Measurements from ENCODE around the gene NDUFAF8. TPM values are rescaled to one million over a fixed set of nuclear protein-coding genes. Genes with fewer than 3 reads are reported as not detected.

Gene NDUFAF8
- total RNA-seq, 4 donors from 2014 or later = 1.8 to 31.9 (median 6.7) TPM

DNA sequence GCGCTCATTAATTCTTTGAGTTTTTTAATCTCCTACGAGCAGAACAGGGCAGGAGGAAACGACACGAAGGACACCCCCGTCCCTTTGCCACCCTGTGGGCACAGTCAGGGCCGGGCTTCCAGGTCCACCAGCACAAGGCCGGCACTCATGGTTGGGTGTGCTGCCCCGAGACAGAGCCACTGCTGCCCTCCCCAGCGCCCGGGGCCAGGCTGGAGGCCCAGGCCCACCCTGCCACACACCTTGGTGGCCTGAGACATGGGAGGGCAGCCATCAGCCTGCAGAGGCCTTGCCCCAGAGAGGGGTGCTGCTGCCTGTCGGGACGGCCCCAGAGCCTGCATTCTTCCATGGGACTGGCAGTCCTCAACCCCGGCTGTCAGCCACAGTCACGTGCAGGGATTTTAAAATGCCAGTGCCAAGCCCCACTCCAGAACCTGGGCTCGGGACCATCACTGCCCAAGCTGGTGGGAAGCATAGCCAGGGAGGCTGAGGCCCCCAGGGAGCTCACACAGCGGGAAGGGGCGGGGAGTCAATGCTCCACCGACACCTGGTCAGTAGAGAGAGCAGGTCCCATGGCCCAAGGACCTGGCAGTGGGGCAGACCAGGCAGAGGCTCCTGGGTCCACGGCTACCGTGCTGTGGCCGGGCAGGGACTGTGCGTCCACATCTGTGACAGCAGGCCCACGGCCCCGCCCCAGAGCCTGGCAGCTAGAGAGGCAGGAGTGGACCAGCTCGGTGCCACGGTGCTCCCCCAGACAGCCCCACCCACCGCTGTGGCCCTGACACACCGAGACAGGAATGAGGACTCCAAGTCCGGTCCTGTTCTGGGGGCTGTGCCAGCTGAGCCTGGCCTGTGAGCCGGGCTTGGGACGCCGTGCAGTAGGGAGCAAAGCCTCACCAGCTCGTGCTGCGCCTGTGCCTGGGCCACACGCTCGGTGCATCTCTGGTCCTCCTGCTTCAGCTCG lies 43.9 kb upstream of the NDUFAF8 start:
- Histone ChIP-seq H3K9me3 (no peaks in the 10 kb centered on the region), H3K4me1 (no peaks in the 10 kb centered on the region), H3K27ac (no peak overlapping the region), H3K27me3 (no peaks in the 10 kb centered on the region), H3K4me3 (no peak overlapping the region), H3K36me3 (no peaks in the 10 kb centered on the region)
- TF ChIP-seq, protein P1, sequence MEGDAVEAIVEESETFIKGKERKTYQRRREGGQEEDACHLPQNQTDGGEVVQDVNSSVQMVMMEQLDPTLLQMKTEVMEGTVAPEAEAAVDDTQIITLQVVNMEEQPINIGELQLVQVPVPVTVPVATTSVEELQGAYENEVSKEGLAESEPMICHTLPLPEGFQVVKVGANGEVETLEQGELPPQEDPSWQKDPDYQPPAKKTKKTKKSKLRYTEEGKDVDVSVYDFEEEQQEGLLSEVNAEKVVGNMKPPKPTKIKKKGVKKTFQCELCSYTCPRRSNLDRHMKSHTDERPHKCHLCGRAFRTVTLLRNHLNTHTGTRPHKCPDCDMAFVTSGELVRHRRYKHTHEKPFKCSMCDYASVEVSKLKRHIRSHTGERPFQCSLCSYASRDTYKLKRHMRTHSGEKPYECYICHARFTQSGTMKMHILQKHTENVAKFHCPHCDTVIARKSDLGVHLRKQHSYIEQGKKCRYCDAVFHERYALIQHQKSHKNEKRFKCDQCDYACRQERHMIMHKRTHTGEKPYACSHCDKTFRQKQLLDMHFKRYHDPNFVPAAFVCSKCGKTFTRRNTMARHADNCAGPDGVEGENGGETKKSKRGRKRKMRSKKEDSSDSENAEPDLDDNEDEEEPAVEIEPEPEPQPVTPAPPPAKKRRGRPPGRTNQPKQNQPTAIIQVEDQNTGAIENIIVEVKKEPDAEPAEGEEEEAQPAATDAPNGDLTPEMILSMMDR (IDR thresholded peaks at IDR 0.05) = no peak
- DNase-seq = no peak
- intact Hi-C loops (cut with DNase I; ENCODE audit: low total_unique reads) = no loop called here

DNA sequence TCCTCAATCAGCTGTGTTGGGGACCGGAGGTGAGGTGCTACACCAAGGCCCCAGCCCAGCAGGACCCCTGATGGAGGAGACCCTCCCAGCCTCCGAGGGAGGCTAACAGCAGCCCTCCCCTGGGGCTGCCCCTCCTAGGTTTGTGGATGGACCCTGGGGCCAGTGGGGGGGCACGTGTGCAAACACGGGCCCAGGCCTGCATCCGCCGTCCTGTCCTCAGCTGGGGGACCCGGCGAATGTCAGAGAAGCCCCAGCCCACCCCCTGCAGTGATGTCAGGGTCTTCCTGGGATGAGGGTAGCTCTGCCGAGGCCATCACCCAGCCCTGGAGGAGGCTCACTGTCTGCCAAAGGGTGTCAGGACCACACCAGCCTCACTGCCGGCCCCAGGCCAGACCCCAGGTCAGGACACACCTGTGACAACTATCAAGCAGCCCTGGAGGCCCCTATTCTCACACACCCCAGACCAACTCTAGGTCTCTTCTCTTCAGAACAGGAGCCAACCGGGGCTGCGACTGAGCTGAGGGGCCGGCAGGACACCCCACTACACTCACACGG lies 43.1 kb upstream of the NDUFAF8 start:
- no peak for TF ChIP-seq POLR2A (IDR thresholded peaks at IDR 0.05)
- TF ChIP-seq, protein P1 (IDR thresholded peaks at IDR 0.05) = no peak
- H3K27me3 ChIP-seq = no peaks in the 10 kb centered on the region
- intact Hi-C loops (cut with DNase I; ENCODE audit: low total_unique reads) = no loop called here
- no peak overlapping the region for H3K27ac ChIP-seq
- no peak overlapping the region for H3K4me3 ChIP-seq
- no peaks in the 10 kb centered on the region for H3K36me3 ChIP-seq
- no peak for DNase-seq
- no peaks in the 10 kb centered on the region for H3K4me1 ChIP-seq
- no peaks in the 10 kb centered on the region for H3K9me3 ChIP-seq

GRCh38 chr17:81196505-81197408 lies 42.4 kb upstream of the NDUFAF8 start:
- no peak for DNase-seq
- H3K4me1 ChIP-seq = no peaks in the 10 kb centered on the region
- no peaks in the 10 kb centered on the region for H3K27me3 ChIP-seq
- intact Hi-C loops (cut with DNase I; ENCODE audit: low total_unique reads) = no loop called here
- H3K36me3 ChIP-seq = no peaks in the 10 kb centered on the region
- no peaks in the 10 kb centered on the region for H3K9me3 ChIP-seq
- H3K27ac ChIP-seq = no peak overlapping the region
- TF ChIP-seq POLR2A (IDR thresholded peaks at IDR 0.05) = no peak
- TF ChIP-seq, protein P1 (IDR thresholded peaks at IDR 0.05) = no peak
- no peak overlapping the region for H3K4me3 ChIP-seq

DNA sequence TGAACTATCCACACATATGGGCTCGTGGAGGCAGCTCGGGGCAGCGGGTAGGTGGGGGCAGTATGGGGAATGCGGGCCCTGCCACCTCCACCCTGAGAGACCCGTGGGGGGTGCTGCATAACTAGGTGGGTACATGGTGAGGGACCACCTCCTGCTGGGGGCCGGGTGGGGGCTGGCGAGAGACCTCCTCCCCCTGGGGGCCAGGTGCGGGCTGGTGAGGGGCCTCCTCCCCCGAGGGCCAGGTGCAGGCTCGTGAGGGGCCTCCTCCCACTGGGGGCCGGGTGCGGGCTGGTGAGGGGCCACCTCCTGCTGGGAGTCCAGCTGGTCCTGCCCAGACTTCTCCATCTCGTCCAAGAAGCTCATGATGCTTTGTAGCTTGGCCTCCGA lies 41.7 kb upstream of the NDUFAF8 start:
- no peaks in the 10 kb centered on the region for H3K27me3 ChIP-seq
- TF ChIP-seq POLR2A (IDR thresholded peaks at IDR 0.05) = no peak
- TF ChIP-seq, protein P1 (IDR thresholded peaks at IDR 0.05) = no peak
- no peaks in the 10 kb centered on the region for H3K36me3 ChIP-seq
- H3K4me1 ChIP-seq = no peaks in the 10 kb centered on the region
- intact Hi-C loops (cut with DNase I; ENCODE audit: low total_unique reads) = no loop called here
- H3K9me3 ChIP-seq = no peaks in the 10 kb centered on the region
- DNase-seq = no peak
- no peak overlapping the region for H3K4me3 ChIP-seq
- H3K27ac ChIP-seq = no peak overlapping the region

All from uterus (tissue), 4 donors.